AG09309 (cell line): ENCODE results near the gene FEN1.
A peak's percentile ranks its signal among the peaks of the same experiment; 100 is the strongest.

ENCODE experiments used
- DNase-seq: peaks from one replicate; pipeline ENCODE4 v3.0.0-alpha.2; 2010; ENCODE audit warnings: low read depth
- H3K4me3 ChIP-seq: 2 replicates; pipeline ENCODE4 v1.5.1; 2011; ENCODE audit warnings: mild to moderate bottlenecking, low read depth, low read length, moderate library complexity; ENCODE audit not compliant: control insufficient read depth
- TF ChIP-seq, protein P1 (sequence below): IDR thresholded peaks from 2 replicates; pipeline ENCODE4 v1.5.1; 2011; ENCODE audit warnings: mild to moderate bottlenecking, low read depth, low read length, inconsistent platforms; ENCODE audit not compliant: insufficient read depth, control insufficient read depth; ENCODE audit errors: missing control alignments

The FEN1 gene

DNA sequence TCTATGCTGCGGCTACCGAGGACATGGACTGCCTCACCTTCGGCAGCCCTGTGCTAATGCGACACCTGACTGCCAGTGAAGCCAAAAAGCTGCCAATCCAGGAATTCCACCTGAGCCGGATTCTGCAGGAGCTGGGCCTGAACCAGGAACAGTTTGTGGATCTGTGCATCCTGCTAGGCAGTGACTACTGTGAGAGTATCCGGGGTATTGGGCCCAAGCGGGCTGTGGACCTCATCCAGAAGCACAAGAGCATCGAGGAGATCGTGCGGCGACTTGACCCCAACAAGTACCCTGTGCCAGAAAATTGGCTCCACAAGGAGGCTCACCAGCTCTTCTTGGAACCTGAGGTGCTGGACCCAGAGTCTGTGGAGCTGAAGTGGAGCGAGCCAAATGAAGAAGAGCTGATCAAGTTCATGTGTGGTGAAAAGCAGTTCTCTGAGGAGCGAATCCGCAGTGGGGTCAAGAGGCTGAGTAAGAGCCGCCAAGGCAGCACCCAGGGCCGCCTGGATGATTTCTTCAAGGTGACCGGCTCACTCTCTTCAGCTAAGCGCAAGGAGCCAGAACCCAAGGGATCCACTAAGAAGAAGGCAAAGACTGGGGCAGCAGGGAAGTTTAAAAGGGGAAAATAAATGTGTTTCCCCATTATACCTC, 3.3 kb downstream of the FEN1 start:
- TF ChIP-seq, protein P1, sequence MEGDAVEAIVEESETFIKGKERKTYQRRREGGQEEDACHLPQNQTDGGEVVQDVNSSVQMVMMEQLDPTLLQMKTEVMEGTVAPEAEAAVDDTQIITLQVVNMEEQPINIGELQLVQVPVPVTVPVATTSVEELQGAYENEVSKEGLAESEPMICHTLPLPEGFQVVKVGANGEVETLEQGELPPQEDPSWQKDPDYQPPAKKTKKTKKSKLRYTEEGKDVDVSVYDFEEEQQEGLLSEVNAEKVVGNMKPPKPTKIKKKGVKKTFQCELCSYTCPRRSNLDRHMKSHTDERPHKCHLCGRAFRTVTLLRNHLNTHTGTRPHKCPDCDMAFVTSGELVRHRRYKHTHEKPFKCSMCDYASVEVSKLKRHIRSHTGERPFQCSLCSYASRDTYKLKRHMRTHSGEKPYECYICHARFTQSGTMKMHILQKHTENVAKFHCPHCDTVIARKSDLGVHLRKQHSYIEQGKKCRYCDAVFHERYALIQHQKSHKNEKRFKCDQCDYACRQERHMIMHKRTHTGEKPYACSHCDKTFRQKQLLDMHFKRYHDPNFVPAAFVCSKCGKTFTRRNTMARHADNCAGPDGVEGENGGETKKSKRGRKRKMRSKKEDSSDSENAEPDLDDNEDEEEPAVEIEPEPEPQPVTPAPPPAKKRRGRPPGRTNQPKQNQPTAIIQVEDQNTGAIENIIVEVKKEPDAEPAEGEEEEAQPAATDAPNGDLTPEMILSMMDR = no peak
- H3K4me3 ChIP-seq = no peak overlapping the region
- no peak for DNase-seq

DNA sequence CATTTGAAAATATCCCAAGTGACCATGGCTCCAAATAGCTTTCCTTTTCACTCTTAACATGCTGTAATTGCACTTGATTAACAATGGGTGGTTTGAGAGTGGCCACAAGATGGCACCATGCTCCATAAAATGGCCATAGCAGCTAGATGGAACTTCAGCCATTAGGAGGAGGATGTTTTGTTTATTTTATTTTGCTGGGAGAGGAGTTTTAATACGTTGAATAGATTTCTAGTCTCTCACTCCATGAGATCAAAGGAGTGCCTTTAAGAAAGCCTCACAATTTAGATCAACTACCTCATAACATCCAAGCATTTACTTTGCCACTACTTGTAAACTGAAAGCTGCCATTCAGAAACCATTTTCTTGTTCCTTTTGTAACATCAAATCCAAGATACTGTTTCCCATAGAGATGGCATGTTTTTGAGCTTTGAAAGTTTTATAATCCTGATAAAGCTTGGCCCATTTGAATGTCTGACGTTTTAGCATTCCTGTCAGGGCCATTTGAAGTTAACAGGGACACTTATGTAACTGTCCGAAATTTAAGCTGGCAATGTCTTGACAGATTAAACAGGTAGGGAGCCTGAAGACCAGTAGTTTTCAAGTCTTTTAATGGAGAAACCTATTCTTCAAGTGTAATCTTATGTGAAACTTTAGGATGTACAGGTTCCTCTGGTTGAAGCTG, 4.7 kb downstream of the FEN1 start:
- DNase-seq = peak; percentile 46
- TF ChIP-seq, protein P1 = peak; percentile 79
- no peak overlapping the region for H3K4me3 ChIP-seq

- no peak for DNase-seq
- TF ChIP-seq, protein P1 = no peak
- no peak overlapping the region for H3K4me3 ChIP-seq
Measured at GRCh38 chr11:61799665-61800284, 7.1 kb downstream of the FEN1 start.

GRCh38 chr11:61800331-61801281, 7.9 kb downstream of the FEN1 start:
- TF ChIP-seq, protein P1 = no peak
- no peak overlapping the region for H3K4me3 ChIP-seq
- DNase-seq = no peak

- TF ChIP-seq, protein P1 = no peak
- DNase-seq = no peak
- H3K4me3 ChIP-seq = no peak overlapping the region
Measured at GRCh38 chr11:61802605-61803004, 9.9 kb downstream of the FEN1 start.
